ENCODE data around the gene TRIM27. TPM values are rescaled to one million over a fixed set of nuclear protein-coding genes. Genes with fewer than 3 reads are reported as not detected.
"Not testable (repeated sequence)": the region's sequence is repeated elsewhere in the genome, so short reads cannot be mapped to it uniquely, and the experiment has no call there.

TRIM27 gene
- total RNA-seq, 1 experiment from 2014 or later, result 79.8 TPM

DNA sequence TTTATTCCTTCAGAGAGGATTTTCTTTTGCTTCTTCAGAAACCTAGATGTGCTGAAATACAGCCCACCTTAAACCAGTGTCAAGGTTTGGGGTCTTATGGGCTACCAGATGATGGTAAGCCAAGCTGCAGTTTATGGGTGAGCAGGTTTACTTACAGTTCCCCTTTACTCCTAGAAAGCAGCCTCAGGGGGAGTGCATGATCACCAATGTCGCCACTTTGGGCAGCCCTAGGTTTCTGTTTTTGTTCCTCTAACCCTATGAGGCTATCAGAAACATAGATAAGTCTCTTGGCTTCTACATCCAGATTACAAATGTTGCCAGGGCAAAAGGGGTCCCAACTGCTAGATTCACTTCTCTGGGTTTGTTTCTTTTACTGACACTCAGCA is 67.2 kb downstream of the TRIM27 start (continued):
- TF ChIP-seq, protein P1, sequence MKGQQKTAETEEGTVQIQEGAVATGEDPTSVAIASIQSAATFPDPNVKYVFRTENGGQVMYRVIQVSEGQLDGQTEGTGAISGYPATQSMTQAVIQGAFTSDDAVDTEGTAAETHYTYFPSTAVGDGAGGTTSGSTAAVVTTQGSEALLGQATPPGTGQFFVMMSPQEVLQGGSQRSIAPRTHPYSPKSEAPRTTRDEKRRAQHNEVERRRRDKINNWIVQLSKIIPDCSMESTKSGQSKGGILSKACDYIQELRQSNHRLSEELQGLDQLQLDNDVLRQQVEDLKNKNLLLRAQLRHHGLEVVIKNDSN (CRISPR knock-in tag; IDR thresholded peaks at IDR 0.05), result no peak
- TF ChIP-seq FOXK1 (CRISPR knock-in tag; IDR thresholded peaks at IDR 0.05), result no peak
- TF ChIP-seq, protein P2, sequence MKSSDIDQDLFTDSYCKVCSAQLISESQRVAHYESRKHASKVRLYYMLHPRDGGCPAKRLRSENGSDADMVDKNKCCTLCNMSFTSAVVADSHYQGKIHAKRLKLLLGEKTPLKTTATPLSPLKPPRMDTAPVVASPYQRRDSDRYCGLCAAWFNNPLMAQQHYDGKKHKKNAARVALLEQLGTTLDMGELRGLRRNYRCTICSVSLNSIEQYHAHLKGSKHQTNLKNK (CRISPR knock-in tag; IDR thresholded peaks at IDR 0.05), result no peak
- no peak for TF ChIP-seq MXD4 (CRISPR knock-in tag; IDR thresholded peaks at IDR 0.05; ENCODE audit: borderline replicate concordance)

DNA sequence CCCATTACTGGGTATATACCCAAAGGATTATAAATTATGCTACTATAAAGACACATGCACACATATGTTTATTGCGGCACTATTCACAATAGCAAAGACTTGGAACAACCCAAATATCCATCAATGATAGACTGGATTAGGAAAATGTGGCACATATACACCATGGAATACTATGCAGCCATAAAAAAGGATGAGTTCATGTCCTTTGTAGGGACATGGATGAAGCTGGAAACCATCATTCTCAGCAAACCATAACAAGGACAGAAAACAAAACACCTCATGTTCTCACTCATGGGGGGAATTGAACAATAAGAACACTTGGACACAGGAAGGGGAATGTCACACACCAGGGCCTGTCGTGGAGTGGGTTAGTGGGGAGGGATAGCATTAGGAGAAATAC is 69.4 kb downstream of the TRIM27 start:
- H3K9me3 Mint-ChIP-seq; H3K4me1 Mint-ChIP-seq; DNase-seq (ENCODE audit: low spot score); ATAC-seq; H3K27ac Mint-ChIP-seq; CTCF ChIA-PET; POLR2A ChIA-PET; H3K4me3 Mint-ChIP-seq; H3K36me3 Mint-ChIP-seq: not testable (repeated sequence)
- H3K27me3 Mint-ChIP-seq (ENCODE audit: low read depth), result peaks cover 37% of the 10 kb centered on the region

Other genes with a start within 250 kb of the TRIM27 start
- 2.0 to 3.7 TPM (median 3.4 TPM) in 3 replicates for gene ZNF311, start 81.3 kb upstream of the TRIM27 start, total RNA-seq (2021)
- gene OR2W1, start 121.2 kb upstream of the TRIM27 start, total RNA-seq (2021), result not detected in 3 replicates
- gene OR2B3, start 163.3 kb upstream of the TRIM27 start, total RNA-seq (2021), result not detected in 3 replicates
- not detected in 3 replicates for gene OR2J1, start 175.5 kb upstream of the TRIM27 start, total RNA-seq (2021)
- gene OR2J3, start 184.1 kb upstream of the TRIM27 start, total RNA-seq (2021), result 0.30 TPM in 1 of 3 replicates, not detected in the others
- not detected in 3 replicates for gene OR2J2, start 246.9 kb upstream of the TRIM27 start, total RNA-seq (2021)